GM06990 (cell line): ENCODE data around the gene DOCK4.

Experiments used
- DNase-seq: peaks from one replicate; pipeline ENCODE4 v3.0.0-alpha.2; 2011; ENCODE audit not compliant: insufficient read length; ENCODE audit errors: extremely low read depth
- H3K27me3 ChIP-seq: replicated peaks from 2 replicates; pipeline ENCODE4 v1.6.0; 2011; ENCODE audit warnings: low read length; ENCODE audit not compliant: control insufficient read depth, insufficient read depth
- H3K36me3 ChIP-seq: 2 replicates; pipeline ENCODE4 v1.5.1; 2011; ENCODE audit warnings: low read length; ENCODE audit not compliant: control insufficient read depth, insufficient read depth
- H3K4me3 ChIP-seq: replicated peaks from 2 replicates; pipeline ENCODE4 v1.5.1; 2011; ENCODE audit warnings: low read depth, mild to moderate bottlenecking, control low read depth, low read length
- CTCF ChIP-seq: IDR thresholded peaks from 2 replicates; pipeline ENCODE4 v1.5.1; 2011; ENCODE audit warnings: low read length, control low read depth, mild to moderate bottlenecking, inconsistent platforms; ENCODE audit not compliant: insufficient read depth, poor library complexity, severe bottlenecking

DOCK4 gene

DNA sequence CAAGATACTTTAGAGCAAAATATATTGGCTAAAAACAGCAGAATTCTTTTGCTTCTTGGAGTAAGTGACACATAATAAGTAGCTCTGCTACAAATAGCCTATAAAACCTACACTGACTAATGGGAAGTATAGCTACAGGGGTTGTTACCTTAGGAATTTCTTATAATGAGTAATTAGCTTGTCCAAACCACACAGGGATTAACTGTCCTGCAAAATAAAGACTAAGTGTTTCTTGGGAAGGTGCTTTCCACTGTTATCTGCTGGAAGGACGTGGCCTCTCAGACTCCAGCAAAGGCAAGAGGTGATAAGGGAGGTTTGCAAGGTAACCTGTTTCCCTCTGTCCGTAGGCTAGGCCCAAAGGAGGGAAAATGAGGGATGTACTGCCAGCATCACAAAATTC is 302.4 kb downstream of the DOCK4 start:
- TF ChIP-seq CTCF: no peak
- no peak overlapping the region for H3K4me3 ChIP-seq
- no peaks in the 10 kb centered on the region for H3K36me3 ChIP-seq
- DNase-seq: no peak
- H3K27me3 ChIP-seq: no peaks in the 10 kb centered on the region

- H3K27me3 ChIP-seq: no peaks in the 10 kb centered on the region
- no peak overlapping the region for H3K4me3 ChIP-seq
- no peak for TF ChIP-seq CTCF
- H3K36me3 ChIP-seq: no peaks in the 10 kb centered on the region
- no peak for DNase-seq
Observed at GRCh38 chr7:111903016-111903415, 303.2 kb downstream of the DOCK4 start.

DNA sequence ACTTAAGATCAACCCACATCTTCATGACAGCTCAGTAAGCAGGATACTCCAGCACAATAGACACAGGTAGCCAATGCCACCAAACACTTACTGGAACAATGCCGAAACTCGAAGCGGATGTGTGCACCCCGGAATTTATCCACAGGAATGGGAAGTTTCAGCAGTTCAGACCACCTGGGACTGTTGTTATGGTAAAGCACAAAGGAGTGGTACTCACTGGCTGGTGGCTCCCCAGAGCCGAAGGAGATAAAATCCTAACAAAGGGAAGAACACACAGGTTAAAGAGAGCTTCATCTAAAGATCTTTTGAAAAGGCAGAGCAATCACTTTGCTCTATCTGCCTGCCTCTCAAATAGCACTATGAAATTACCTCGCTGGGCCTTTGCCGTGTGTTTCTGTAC is 305.9 kb downstream of the DOCK4 start:
- Histone ChIP-seq H3K27me3 (no peaks in the 10 kb centered on the region), H3K36me3 (no peaks in the 10 kb centered on the region), H3K4me3 (no peak overlapping the region)
- no peak for TF ChIP-seq CTCF
- no peak for DNase-seq

DNA sequence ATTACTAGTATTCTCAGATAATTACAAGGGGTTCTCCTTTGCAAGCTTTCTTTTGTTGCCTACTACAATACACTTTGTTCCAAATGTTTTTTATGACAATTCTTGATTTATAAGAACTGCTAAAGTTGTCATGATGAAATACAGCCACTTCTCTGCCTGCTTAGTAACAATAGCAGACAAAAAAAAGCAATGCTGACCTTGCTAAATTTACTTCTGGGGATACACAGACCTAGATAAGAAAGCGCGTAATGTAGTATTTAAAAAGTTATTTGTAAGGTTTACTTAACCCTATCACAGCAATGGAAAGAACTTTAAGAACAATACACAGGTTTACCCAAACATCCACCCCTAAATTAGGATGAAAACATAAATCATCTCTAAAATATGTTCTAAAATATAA is 311.1 kb downstream of the DOCK4 start:
- no peak for DNase-seq

GRCh38 chr7:111894518-111894917 is 311.7 kb downstream of the DOCK4 start:
- DNase-seq: no peak
- no peaks in the 10 kb centered on the region for H3K27me3 ChIP-seq
- H3K36me3 ChIP-seq: no peaks in the 10 kb centered on the region
- no peak overlapping the region for H3K4me3 ChIP-seq
- TF ChIP-seq CTCF: no peak

More for the DNA sequence above, 311.1 kb downstream of the DOCK4 start:
- Histone ChIP-seq H3K4me3 (no peak overlapping the region), H3K36me3 (no peaks in the 10 kb centered on the region), H3K27me3 (no peaks in the 10 kb centered on the region)
- TF ChIP-seq CTCF: no peak

DNA sequence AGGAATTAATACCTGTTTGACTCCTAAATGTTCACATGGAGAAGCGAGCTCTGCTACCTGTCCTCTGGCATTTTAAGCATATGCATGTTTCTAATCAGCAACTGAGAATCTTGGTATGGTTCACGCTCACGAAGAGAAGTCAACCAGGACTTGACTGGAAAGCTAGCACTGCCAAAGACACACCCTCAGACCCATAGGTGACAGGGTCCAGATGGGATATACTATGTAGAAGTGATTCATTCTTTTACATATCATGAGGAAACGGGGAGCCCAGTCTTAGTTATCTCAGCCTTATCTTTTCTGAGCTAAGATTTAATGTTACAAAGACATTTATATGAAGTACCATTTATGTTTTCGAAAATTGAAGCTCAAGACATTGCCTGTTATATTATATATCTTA is 313.0 kb downstream of the DOCK4 start:
- Histone ChIP-seq H3K27me3 (no peaks in the 10 kb centered on the region), H3K36me3 (no peaks in the 10 kb centered on the region), H3K4me3 (no peak overlapping the region)
- no peak for TF ChIP-seq CTCF
- no peak for DNase-seq
